ENCODE results near the gene TOGARAM1.

The TOGARAM1 gene

GRCh38 chr14:45065540-45065939, 103.5 kb downstream of the TOGARAM1 start:
- TF ChIP-seq, protein P1, sequence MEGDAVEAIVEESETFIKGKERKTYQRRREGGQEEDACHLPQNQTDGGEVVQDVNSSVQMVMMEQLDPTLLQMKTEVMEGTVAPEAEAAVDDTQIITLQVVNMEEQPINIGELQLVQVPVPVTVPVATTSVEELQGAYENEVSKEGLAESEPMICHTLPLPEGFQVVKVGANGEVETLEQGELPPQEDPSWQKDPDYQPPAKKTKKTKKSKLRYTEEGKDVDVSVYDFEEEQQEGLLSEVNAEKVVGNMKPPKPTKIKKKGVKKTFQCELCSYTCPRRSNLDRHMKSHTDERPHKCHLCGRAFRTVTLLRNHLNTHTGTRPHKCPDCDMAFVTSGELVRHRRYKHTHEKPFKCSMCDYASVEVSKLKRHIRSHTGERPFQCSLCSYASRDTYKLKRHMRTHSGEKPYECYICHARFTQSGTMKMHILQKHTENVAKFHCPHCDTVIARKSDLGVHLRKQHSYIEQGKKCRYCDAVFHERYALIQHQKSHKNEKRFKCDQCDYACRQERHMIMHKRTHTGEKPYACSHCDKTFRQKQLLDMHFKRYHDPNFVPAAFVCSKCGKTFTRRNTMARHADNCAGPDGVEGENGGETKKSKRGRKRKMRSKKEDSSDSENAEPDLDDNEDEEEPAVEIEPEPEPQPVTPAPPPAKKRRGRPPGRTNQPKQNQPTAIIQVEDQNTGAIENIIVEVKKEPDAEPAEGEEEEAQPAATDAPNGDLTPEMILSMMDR (IDR thresholded peaks at IDR 0.05; ENCODE audit: extremely low read depth, insufficient read depth, missing control alignments): no peak
- DNase-seq (ENCODE audit: low spot score): no peak
- in situ Hi-C loops (cut with MboI; ENCODE audit: low pct_unique_long_range_greater_than_20kb, low sequenced_read_pairs, unreplicated experiment): no loop called here

- in situ Hi-C loops (cut with MboI; ENCODE audit: low pct_unique_long_range_greater_than_20kb, low sequenced_read_pairs, unreplicated experiment): no loop called here
- no peak for DNase-seq (ENCODE audit: low spot score)
- TF ChIP-seq, protein P1 (IDR thresholded peaks at IDR 0.05; ENCODE audit: extremely low read depth, insufficient read depth, missing control alignments): no peak
These were observed 104.0 kb downstream of the TOGARAM1 start for GRCh38 chr14:45065956-45066355.

GRCh38 chr14:45066667-45067066, 104.7 kb downstream of the TOGARAM1 start:
- in situ Hi-C loops (cut with MboI; ENCODE audit: low pct_unique_long_range_greater_than_20kb, low sequenced_read_pairs, unreplicated experiment): no loop called here
- no peak for DNase-seq (ENCODE audit: low spot score)
- TF ChIP-seq, protein P1 (IDR thresholded peaks at IDR 0.05; ENCODE audit: extremely low read depth, insufficient read depth, missing control alignments): no peak

DNA sequence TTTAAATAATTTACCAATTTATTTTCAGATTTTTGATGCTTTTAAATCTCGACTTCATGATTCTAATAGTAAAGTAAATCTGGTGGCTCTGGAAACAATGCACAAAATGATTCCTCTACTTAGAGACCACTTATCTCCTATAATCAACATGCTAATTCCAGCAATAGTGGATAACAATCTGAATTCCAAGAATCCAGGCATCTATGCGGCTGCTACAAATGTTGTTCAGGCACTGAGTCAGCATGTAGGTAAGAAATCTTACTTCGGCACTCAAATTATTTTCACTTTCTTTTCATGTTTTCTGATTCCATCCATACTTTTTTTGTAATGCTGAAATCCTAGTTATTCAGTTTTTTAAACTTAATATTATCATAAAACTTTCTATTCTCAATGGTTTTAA, 106.4 kb downstream of the TOGARAM1 start:
- in situ Hi-C loops (cut with MboI; ENCODE audit: low pct_unique_long_range_greater_than_20kb, low sequenced_read_pairs, unreplicated experiment): no loop called here
- TF ChIP-seq, protein P1 (IDR thresholded peaks at IDR 0.05; ENCODE audit: extremely low read depth, insufficient read depth, missing control alignments): no peak

GRCh38 chr14:45070215-45070614, 108.2 kb downstream of the TOGARAM1 start:
- in situ Hi-C loops (cut with MboI; ENCODE audit: low pct_unique_long_range_greater_than_20kb, low sequenced_read_pairs, unreplicated experiment): no loop called here
- TF ChIP-seq, protein P1 (IDR thresholded peaks at IDR 0.05; ENCODE audit: extremely low read depth, insufficient read depth, missing control alignments): no peak
- no peak for DNase-seq (ENCODE audit: low spot score)

More for the DNA sequence above, 106.4 kb downstream of the TOGARAM1 start:
- no peak for DNase-seq (ENCODE audit: low spot score)

DNA sequence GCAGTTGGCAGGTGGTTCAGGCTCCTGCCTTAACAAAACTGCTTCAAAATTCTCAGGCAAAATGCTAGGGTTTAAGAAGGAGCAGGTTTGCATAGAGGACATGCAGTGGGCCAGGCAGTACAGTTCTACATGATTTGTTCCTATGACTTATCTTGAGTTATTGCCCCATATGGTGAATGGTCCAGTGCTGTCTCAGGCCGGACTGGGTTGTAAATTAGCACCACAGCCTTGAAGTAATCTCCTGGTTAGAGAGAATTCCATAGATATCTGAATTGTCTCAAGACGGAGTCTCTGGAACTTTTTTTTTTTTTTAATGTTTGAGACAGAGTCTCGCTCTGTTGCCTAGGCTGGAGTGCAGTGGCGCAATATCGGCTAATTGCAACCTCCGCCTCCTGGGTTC, 110.1 kb downstream of the TOGARAM1 start:
- TF ChIP-seq, protein P1 (IDR thresholded peaks at IDR 0.05; ENCODE audit: extremely low read depth, insufficient read depth, missing control alignments): no peak
- DNase-seq (ENCODE audit: low spot score): no peak
- in situ Hi-C loops (cut with MboI; ENCODE audit: low pct_unique_long_range_greater_than_20kb, low sequenced_read_pairs, unreplicated experiment): no loop called here
